ENCODE results near the gene IRF2BP2. TPM values are rescaled to one million over a fixed set of nuclear protein-coding genes. Genes with fewer than 3 reads are reported as not detected.

Gene IRF2BP2
- total RNA-seq, 1 donor from 2014 or later, result 55.6 TPM

- no peak for TF ChIP-seq CTCF (conservative IDR thresholded peaks at IDR 0.05)
- Mint-ChIP-seq H3K4me3 (peak overlapping the region; percentile 10), H3K9me3 (peaks cover 3% of the 10 kb centered on the region), H3K36me3 (ENCODE audit: low read depth) (no peaks in the 10 kb centered on the region), H3K27me3 (ENCODE audit: low read depth) (no peaks in the 10 kb centered on the region), H3K27ac (ENCODE audit: unreplicated experiment) (peak overlapping the region; percentile 23), H3K4me1 (peaks cover 55% of the 10 kb centered on the region)
- DNase-seq (ENCODE audit: low read depth, low spot score), result no peak
Observed at GRCh38 chr1:234581063-234581714, 28.8 kb downstream of the IRF2BP2 start.

DNA sequence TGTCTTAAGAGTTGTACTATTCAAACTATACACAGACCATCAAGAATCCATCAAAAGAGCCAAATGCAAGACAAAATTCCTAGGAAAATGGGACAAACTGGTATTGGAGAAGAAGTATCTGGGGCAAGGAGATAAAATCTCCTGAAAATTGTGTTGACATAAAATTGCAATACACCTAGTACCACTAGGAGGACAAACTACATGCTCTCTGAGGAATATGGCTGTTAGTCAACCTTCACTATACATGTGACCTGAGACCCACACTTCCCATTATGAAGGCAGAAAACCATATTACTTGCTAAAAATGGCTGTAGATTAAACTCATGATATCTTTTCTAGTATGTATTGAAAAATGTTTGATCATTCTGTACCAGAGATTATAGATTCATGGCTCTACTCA is 30.0 kb downstream of the IRF2BP2 start:
- peaks cover 3% of the 10 kb centered on the region for H3K9me3 Mint-ChIP-seq
- peaks cover 47% of the 10 kb centered on the region for H3K4me1 Mint-ChIP-seq
- H3K27me3 Mint-ChIP-seq (ENCODE audit: low read depth), result no peaks in the 10 kb centered on the region
- no peak overlapping the region for H3K4me3 Mint-ChIP-seq
- no peak overlapping the region for H3K27ac Mint-ChIP-seq (ENCODE audit: unreplicated experiment)
- DNase-seq (ENCODE audit: low read depth, low spot score), result no peak
- H3K36me3 Mint-ChIP-seq (ENCODE audit: low read depth), result no peaks in the 10 kb centered on the region
- TF ChIP-seq CTCF (conservative IDR thresholded peaks at IDR 0.05), result peak; percentile 52

- H3K9me3 Mint-ChIP-seq, result peaks cover 3% of the 10 kb centered on the region
- no peak for TF ChIP-seq CTCF (conservative IDR thresholded peaks at IDR 0.05)
- H3K4me3 Mint-ChIP-seq, result no peak overlapping the region
- H3K36me3 Mint-ChIP-seq (ENCODE audit: low read depth), result no peaks in the 10 kb centered on the region
- no peaks in the 10 kb centered on the region for H3K27me3 Mint-ChIP-seq (ENCODE audit: low read depth)
- DNase-seq (ENCODE audit: low read depth, low spot score), result no peak
- H3K4me1 Mint-ChIP-seq, result peaks cover 38% of the 10 kb centered on the region
- H3K27ac Mint-ChIP-seq (ENCODE audit: unreplicated experiment), result no peak overlapping the region
Observed at GRCh38 chr1:234578735-234579134, 31.2 kb downstream of the IRF2BP2 start.

GRCh38 chr1:234578087-234578486 is 31.9 kb downstream of the IRF2BP2 start:
- no peak overlapping the region for H3K4me3 Mint-ChIP-seq
- no peak for TF ChIP-seq CTCF (conservative IDR thresholded peaks at IDR 0.05)
- H3K27ac Mint-ChIP-seq (ENCODE audit: unreplicated experiment), result no peak overlapping the region
- H3K9me3 Mint-ChIP-seq, result peaks cover 3% of the 10 kb centered on the region
- no peaks in the 10 kb centered on the region for H3K36me3 Mint-ChIP-seq (ENCODE audit: low read depth)
- H3K4me1 Mint-ChIP-seq, result peaks cover 38% of the 10 kb centered on the region
- H3K27me3 Mint-ChIP-seq (ENCODE audit: low read depth), result no peaks in the 10 kb centered on the region
- DNase-seq (ENCODE audit: low read depth, low spot score), result no peak

GRCh38 chr1:234573711-234574299 is 36.2 kb downstream of the IRF2BP2 start:
- no peaks in the 10 kb centered on the region for H3K27me3 Mint-ChIP-seq (ENCODE audit: low read depth)
- TF ChIP-seq CTCF (conservative IDR thresholded peaks at IDR 0.05), result no peak
- DNase-seq (ENCODE audit: low read depth, low spot score), result no peak
- H3K4me3 Mint-ChIP-seq, result no peak overlapping the region
- no peaks in the 10 kb centered on the region for H3K36me3 Mint-ChIP-seq (ENCODE audit: low read depth)
- H3K9me3 Mint-ChIP-seq, result no peaks in the 10 kb centered on the region
- H3K4me1 Mint-ChIP-seq, result peaks cover 34% of the 10 kb centered on the region
- no peak overlapping the region for H3K27ac Mint-ChIP-seq (ENCODE audit: unreplicated experiment)

Measured in neural crest cell (in vitro differentiated cells).